Ascending aorta (tissue), 2 donors: ENCODE data around the gene FGFR3. TPM values are rescaled to one million over a fixed set of nuclear protein-coding genes. Genes with fewer than 3 reads are reported as not detected.

ENCODE experiments used
- DNase-seq, 2 donors: peaks; one replicate each; pipeline ENCODE4 v3.0.0-alpha.2; 2019; ENCODE audit warnings: low spot score in 2 of 2
- H3K27ac ChIP-seq, 2 donors: fragments of 200-600 bp; sonication (generic); one replicate each; pipeline ENCODE4 v1.5.1; 2016 to 2017; ENCODE audit warnings: mild to moderate bottlenecking in 1 of 2
- H3K27me3 ChIP-seq: fragments of 200-600 bp; sonication (generic); one replicate; pipeline ENCODE4 v1.5.1; 2017
- H3K36me3 ChIP-seq, 2 donors: fragments of 200-600 bp; sonication (generic); one replicate each; pipeline ENCODE4 v1.5.1; 2016
- H3K4me1 ChIP-seq, 2 donors: fragments of 200-600 bp; sonication (generic); one replicate each; pipeline ENCODE4 v1.5.1; 2016 to 2017; ENCODE audit warnings: mild to moderate bottlenecking in 1 of 2
- H3K4me3 ChIP-seq, 2 donors: fragments of 200-600 bp; sonication (generic); one replicate each; pipeline ENCODE4 v1.5.1; 2016 to 2017; ENCODE audit warnings: mild to moderate bottlenecking in 1 of 2
- H3K9me3 ChIP-seq, 2 donors: fragments of 200-600 bp; sonication (generic); one replicate each; pipeline ENCODE4 v1.5.1; 2016
- intact Hi-C: fragments of 100-400 bp; cut with DNase I; formaldehyde crosslinking; loops from one replicate; pipeline ENCODE4 v1.15.1; 2023
- total RNA-seq: library from RNA; depleted of rRNA; stranded (reverse); fragments of >200 nt; gene quantifications from one replicate; pipeline ENCODE4 v1.1.0, GENCODE V29; 2016
- TF ChIP-seq, protein P1 (sequence below), 3 experiments: fragments of 200-600 bp in 2 of 3; fragments of 450-650 bp in 1 of 3; sonication (generic) in 2 of 3; IDR thresholded peaks; one replicate each; pipeline ENCODE4 v1.5.1; 2016 to 2019; ENCODE audit warnings: antibody characterized with exemption in 3 of 3, mild to moderate bottlenecking in 1 of 3, moderate library complexity in 1 of 3

FGFR3 gene
- total RNA-seq, 1 donor from 2014 or later, result 3.7 TPM

GRCh38 chr4:1771555-1772305 lies 21.4 kb upstream of the FGFR3 start:
- Histone ChIP-seq H3K4me1 (peaks cover 0 to 4% of the 10 kb centered on the region in 2 donors), H3K27me3 (peaks cover 10% of the 10 kb centered on the region), H3K4me3 (no peak overlapping the region), H3K27ac (no peak overlapping the region), H3K36me3 (no peaks in the 10 kb centered on the region), H3K9me3 (no peaks in the 10 kb centered on the region)
- TF ChIP-seq, protein P1, sequence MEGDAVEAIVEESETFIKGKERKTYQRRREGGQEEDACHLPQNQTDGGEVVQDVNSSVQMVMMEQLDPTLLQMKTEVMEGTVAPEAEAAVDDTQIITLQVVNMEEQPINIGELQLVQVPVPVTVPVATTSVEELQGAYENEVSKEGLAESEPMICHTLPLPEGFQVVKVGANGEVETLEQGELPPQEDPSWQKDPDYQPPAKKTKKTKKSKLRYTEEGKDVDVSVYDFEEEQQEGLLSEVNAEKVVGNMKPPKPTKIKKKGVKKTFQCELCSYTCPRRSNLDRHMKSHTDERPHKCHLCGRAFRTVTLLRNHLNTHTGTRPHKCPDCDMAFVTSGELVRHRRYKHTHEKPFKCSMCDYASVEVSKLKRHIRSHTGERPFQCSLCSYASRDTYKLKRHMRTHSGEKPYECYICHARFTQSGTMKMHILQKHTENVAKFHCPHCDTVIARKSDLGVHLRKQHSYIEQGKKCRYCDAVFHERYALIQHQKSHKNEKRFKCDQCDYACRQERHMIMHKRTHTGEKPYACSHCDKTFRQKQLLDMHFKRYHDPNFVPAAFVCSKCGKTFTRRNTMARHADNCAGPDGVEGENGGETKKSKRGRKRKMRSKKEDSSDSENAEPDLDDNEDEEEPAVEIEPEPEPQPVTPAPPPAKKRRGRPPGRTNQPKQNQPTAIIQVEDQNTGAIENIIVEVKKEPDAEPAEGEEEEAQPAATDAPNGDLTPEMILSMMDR (IDR thresholded peaks at IDR 0.05), result no peak
- intact Hi-C loops, result no loop called here
- no peak for DNase-seq

DNA sequence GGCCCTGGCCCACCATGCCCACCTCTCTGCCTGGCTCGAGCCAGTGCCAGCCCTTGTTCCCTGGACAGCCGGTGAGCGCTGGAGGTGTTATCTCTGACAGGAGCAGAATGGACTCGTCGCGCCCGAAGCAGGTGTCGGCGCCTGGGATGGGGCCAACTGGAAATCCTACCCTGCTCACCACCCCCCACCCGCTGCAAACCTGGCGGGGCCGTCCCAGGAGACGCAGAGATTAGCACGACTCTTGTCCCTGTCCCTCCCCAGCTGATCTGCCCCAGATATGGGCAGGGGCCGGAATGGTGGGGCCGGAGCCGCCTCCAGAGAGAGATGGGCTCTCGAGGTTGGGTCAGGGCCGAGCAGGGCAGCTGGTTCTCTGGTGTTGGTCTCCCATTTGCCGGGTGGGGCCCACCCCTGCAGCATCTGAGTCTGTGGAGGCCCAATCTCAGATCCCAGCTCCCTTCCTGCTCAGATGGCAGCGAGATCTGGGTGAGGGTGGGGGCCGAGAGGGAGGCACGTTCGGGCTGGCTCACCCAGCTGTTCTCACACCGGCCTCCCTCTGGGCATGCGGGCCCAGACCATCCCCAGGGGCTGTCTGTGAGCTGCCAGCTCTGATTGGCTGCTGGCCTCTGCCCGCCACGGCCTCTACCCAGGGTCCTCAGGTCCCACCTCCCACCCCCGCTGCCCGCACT lies 20.1 kb upstream of the FGFR3 start:
- DNase-seq, result no peak
- Histone ChIP-seq H3K36me3 (no peaks in the 10 kb centered on the region), H3K27ac (no peak overlapping the region), H3K4me3 (no peak overlapping the region), H3K4me1 (no peaks in the 10 kb centered on the region), H3K9me3 (no peaks in the 10 kb centered on the region), H3K27me3 (peaks cover 8% of the 10 kb centered on the region)
- TF ChIP-seq, protein P1 (IDR thresholded peaks at IDR 0.05), result no peak
- intact Hi-C loops, result no loop called here

DNA sequence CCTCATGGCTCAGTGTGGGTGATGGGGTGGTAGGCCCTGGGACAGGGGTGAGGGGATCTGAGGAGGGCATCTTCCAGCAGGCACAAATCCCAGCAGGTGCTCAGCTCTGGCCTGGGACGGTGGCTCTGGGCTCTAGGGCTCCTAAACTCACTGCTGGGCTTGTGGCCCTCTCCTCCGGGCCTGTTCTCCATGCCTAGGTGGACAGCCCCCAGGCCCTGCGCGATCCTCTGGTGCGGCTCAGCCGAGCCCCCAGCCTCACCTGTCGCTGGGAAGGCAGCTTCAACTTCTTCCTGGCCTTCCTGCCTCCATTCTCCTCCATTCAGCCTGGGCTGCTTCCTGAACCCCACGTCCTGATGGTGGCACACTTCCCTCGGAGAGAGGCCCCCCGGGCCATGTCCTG lies 19.3 kb upstream of the FGFR3 start:
- Histone ChIP-seq H3K4me3 (no peak overlapping the region), H3K27me3 (peaks cover under 1% of the 10 kb centered on the region)
- intact Hi-C loops, result no loop called here

GRCh38 chr4:1775731-1776500 lies 17.2 kb upstream of the FGFR3 start:
- intact Hi-C loops, result no loop called here
- no peak for DNase-seq

More for the DNA sequence above, 19.3 kb upstream of the FGFR3 start:
- Histone ChIP-seq H3K4me1 (no peaks in the 10 kb centered on the region), H3K36me3 (no peaks in the 10 kb centered on the region), H3K9me3 (no peaks in the 10 kb centered on the region), H3K27ac (no peak overlapping the region)
- TF ChIP-seq, protein P1 (IDR thresholded peaks at IDR 0.05), result no peak
- no peak for DNase-seq

GRCh38 chr4:1776521-1777161 lies 16.5 kb upstream of the FGFR3 start:
- no peak for DNase-seq
- TF ChIP-seq, protein P1 (IDR thresholded peaks at IDR 0.05), result no peak
- Histone ChIP-seq H3K4me3 (no peak overlapping the region), H3K4me1 (no peaks in the 10 kb centered on the region), H3K36me3 (no peaks in the 10 kb centered on the region), H3K27me3 (no peaks in the 10 kb centered on the region), H3K9me3 (no peaks in the 10 kb centered on the region), H3K27ac (no peak overlapping the region)
- intact Hi-C loops, result no loop called here

More at GRCh38 chr4:1775731-1776500, 17.2 kb upstream of the FGFR3 start:
- Histone ChIP-seq H3K9me3 (no peaks in the 10 kb centered on the region), H3K27me3 (no peaks in the 10 kb centered on the region), H3K4me1 (no peaks in the 10 kb centered on the region), H3K27ac (no peak overlapping the region), H3K36me3 (no peaks in the 10 kb centered on the region), H3K4me3 (no peak overlapping the region)
- TF ChIP-seq, protein P1 (IDR thresholded peaks at IDR 0.05), result no peak
